Measurements from ENCODE around the gene CANT1. TPM values are rescaled to one million over a fixed set of nuclear protein-coding genes. Genes with fewer than 3 reads are reported as not detected.

CANT1 gene
- total RNA-seq, 2 donors from 2014 or later: 57.5 to 61.8 TPM

DNA sequence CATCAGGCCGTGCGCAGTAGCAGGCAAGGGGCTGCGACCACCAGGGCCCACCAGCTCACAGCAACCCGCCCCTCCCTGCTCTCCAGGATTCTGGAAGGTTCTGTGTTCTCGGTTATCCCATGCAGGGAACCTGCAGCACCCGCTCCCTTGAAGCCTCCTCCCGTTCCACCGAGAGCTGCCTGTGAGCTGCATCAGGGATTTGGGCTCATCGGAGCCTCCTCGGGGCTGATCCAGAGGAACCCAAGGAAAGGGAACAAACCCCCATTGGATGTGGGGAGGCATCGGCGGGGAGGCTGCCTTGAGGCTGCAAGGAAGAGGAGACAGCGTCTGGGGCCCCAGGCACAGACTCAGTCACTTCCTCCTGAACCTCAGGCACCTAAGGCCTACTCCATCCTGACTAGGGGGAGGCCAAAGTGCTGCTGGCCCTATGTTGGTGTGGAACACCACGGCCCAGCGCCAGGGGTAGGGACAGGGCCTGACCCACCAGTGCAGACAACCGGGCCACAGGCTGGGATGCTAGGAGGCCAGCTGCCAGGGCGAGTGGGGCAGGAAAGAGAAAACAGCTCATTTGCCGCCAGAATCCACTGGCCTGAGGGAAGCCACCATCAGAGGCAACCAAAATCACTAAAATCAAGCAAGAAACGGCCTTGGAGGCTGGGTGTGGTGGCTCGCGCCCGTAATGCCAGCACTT, 15.4 kb downstream of the CANT1 start:
- H3K27me3 ChIP-seq (ENCODE audit: control insufficient read depth, insufficient read depth, low read length, poor library complexity, severe bottlenecking): no peaks in the 10 kb centered on the region
- no peak overlapping the region for H3K9ac ChIP-seq (ENCODE audit: extremely low read depth, low read length, poor library complexity, severe bottlenecking)
- Mint-ChIP-seq H3K9me3 (no peaks in the 10 kb centered on the region), H3K27ac (no peak overlapping the region), H3K4me1 (no peaks in the 10 kb centered on the region), H3K36me3 (ENCODE audit: low read depth) (peaks cover 71% of the 10 kb centered on the region), H3K27me3 (ENCODE audit: insufficient read depth) (no peaks in the 10 kb centered on the region), H3K4me3 (no peak overlapping the region)
- DNase-seq: peak; percentile 52
- H3K9me3 ChIP-seq (ENCODE audit: control insufficient read depth, low read length): no peaks in the 10 kb centered on the region
- TF ChIP-seq, protein P1, sequence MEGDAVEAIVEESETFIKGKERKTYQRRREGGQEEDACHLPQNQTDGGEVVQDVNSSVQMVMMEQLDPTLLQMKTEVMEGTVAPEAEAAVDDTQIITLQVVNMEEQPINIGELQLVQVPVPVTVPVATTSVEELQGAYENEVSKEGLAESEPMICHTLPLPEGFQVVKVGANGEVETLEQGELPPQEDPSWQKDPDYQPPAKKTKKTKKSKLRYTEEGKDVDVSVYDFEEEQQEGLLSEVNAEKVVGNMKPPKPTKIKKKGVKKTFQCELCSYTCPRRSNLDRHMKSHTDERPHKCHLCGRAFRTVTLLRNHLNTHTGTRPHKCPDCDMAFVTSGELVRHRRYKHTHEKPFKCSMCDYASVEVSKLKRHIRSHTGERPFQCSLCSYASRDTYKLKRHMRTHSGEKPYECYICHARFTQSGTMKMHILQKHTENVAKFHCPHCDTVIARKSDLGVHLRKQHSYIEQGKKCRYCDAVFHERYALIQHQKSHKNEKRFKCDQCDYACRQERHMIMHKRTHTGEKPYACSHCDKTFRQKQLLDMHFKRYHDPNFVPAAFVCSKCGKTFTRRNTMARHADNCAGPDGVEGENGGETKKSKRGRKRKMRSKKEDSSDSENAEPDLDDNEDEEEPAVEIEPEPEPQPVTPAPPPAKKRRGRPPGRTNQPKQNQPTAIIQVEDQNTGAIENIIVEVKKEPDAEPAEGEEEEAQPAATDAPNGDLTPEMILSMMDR (conservative IDR thresholded peaks at IDR 0.05): no peak
- no peak overlapping the region for H3K27ac ChIP-seq (ENCODE audit: low read depth, low read length)
- no peaks in the 10 kb centered on the region for H3K4me1 ChIP-seq (ENCODE audit: control insufficient read depth, insufficient read depth, low read length)
- 93 to 94% methylated on average over 16 to 22 of the region's 22 CpGs for WGBS, 2 experiments (ENCODE audit: insufficient coverage in 1 of 2, insufficient read length in 1 of 2)
- peaks cover 57% of the 10 kb centered on the region for H3K36me3 ChIP-seq (ENCODE audit: control insufficient read depth, insufficient read depth, low read length)
- H3K4me3 ChIP-seq (ENCODE audit: low read length): no peak overlapping the region

DNA sequence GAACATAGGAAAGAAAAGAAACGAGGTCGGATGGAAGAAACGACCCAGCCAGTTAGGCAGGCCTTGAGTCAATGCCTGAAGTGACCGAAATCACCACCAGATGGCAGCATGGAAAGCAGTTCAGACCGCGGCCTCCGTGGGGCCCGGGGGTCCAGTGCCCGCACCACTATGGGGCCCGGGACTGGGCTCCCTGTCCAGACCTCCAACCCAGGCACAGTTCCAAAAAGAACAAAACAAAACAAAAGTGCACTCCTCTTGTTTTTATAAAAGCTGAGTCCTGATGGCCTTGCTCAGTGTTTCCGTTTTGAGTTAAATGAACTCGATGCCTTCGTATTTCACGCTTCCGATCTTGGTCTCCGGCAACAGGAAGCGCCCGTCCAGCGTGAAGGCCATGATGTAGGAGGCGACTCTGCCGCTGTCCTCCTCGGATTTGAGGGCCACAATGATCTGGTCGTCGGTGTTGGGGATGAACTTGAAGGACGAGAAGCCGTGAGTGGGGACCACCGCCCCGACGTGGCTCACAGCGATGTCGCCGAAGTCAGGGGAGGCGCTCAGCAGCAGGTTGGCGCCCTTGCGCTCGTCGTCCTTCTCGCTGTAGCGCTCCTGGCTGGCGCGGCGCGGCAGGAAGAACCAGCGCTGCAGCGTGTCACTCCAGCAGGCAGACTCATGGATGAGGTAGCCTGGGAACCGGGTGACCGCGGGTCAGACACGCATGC, 16.2 kb downstream of the CANT1 start:
- 88 to 97% methylated on average over 36 to 49 of the region's 49 CpGs for WGBS, 2 experiments (ENCODE audit: insufficient coverage in 1 of 2, insufficient read length in 1 of 2)
- Mint-ChIP-seq H3K4me1 (no peaks in the 10 kb centered on the region), H3K36me3 (ENCODE audit: low read depth) (peaks cover 75% of the 10 kb centered on the region), H3K27me3 (ENCODE audit: insufficient read depth) (no peaks in the 10 kb centered on the region), H3K27ac (peak overlapping the region; percentile 9), H3K4me3 (no peak overlapping the region), H3K9me3 (no peaks in the 10 kb centered on the region)
- no peak overlapping the region for H3K9ac ChIP-seq (ENCODE audit: extremely low read depth, low read length, poor library complexity, severe bottlenecking)
- H3K4me1 ChIP-seq (ENCODE audit: control insufficient read depth, insufficient read depth, low read length): no peaks in the 10 kb centered on the region
- peaks cover 57% of the 10 kb centered on the region for H3K36me3 ChIP-seq (ENCODE audit: control insufficient read depth, insufficient read depth, low read length)
- no peak overlapping the region for H3K27ac ChIP-seq (ENCODE audit: low read depth, low read length)
- no peaks in the 10 kb centered on the region for H3K9me3 ChIP-seq (ENCODE audit: control insufficient read depth, low read length)
- DNase-seq: peak; percentile 94
- H3K27me3 ChIP-seq (ENCODE audit: control insufficient read depth, insufficient read depth, low read length, poor library complexity, severe bottlenecking): no peaks in the 10 kb centered on the region
- TF ChIP-seq, protein P1 (conservative IDR thresholded peaks at IDR 0.05): peak; percentile 88
- no peak overlapping the region for H3K4me3 ChIP-seq (ENCODE audit: low read length)

DNA sequence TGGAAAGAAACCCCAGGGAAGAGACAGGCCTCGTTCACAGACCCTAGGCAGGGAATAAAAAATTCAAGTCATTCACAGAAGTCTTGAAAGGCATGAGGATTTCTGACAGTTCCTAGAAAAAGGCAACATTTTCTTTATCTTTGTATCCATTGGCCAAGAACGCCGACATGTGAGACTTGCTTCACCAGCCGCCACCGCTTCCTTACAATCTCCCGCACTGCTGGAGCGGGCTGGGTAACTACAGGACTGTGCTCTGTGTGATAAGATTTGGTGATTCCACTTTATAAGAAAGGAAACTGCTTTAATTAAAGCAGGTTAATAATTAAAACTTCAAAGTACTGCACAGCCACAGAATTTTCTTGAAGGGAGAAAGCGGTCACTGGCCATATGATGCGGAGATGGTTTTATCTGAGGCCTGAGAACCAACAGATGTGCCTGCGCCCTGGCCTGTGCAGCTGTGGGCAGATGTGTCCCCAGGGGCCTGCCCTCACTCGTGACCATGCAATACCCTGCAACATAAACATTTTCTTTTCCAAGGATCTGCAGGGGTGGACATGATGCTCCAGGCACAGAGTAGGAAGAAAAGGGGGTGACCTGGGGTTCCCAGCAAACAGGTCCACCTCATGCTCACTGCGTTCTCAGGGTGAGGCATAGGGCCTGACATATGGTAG, 16.9 kb downstream of the CANT1 start:
- Histone ChIP-seq H3K4me1 (ENCODE audit: control insufficient read depth, insufficient read depth, low read length) (no peaks in the 10 kb centered on the region), H3K4me3 (ENCODE audit: low read length) (no peak overlapping the region), H3K27ac (ENCODE audit: low read depth, low read length) (no peak overlapping the region), H3K9ac (ENCODE audit: extremely low read depth, low read length, poor library complexity, severe bottlenecking) (no peak overlapping the region), H3K36me3 (ENCODE audit: control insufficient read depth, insufficient read depth, low read length) (peaks cover 51% of the 10 kb centered on the region), H3K27me3 (ENCODE audit: control insufficient read depth, insufficient read depth, low read length, poor library complexity, severe bottlenecking) (no peaks in the 10 kb centered on the region), H3K9me3 (ENCODE audit: control insufficient read depth, low read length) (no peaks in the 10 kb centered on the region)
- Mint-ChIP-seq H3K27ac (peak overlapping the region; percentile 9), H3K27me3 (ENCODE audit: insufficient read depth) (no peaks in the 10 kb centered on the region), H3K9me3 (no peaks in the 10 kb centered on the region), H3K4me1 (no peaks in the 10 kb centered on the region), H3K4me3 (no peak overlapping the region), H3K36me3 (ENCODE audit: low read depth) (peaks cover 69% of the 10 kb centered on the region)
- WGBS, 2 experiments (ENCODE audit: insufficient coverage in 1 of 2, insufficient read length in 1 of 2): 90 to 96% methylated on average over 7 to 12 of the region's 12 CpGs
- TF ChIP-seq, protein P1 (conservative IDR thresholded peaks at IDR 0.05): no peak
- DNase-seq: no peak

Measured in endodermal cell (in vitro differentiated cells).